HG03565 (cell line): ENCODE data around the gene PTPRK.

Experiments used
- ATAC-seq: cut with Tn5 transposase; IDR thresholded peaks from one replicate; pipeline ENCODE4 v1.9.1; 2021; ENCODE audit warnings: mild to moderate bottlenecking, moderate library complexity; ENCODE audit not compliant: unreplicated experiment

The PTPRK gene

DNA sequence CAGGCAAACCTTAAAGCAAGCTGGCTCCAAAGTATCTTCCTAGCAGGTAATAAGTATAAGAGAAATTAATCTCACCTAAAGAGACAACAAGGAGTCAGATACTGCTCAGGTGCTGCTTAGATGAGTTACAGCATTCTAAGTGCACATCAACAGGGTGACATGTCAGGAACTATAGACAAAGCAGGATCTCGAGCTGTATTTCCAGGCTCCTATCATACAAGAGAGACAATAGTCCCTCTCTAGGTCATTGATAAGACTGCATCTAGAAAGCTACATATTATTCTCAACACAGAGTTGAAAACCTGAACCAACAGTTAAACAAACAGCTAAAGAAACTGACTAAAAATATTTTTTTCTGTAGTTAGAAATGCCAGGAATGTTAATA is 3.9 kb downstream of the PTPRK start:
- ATAC-seq: no peak

DNA sequence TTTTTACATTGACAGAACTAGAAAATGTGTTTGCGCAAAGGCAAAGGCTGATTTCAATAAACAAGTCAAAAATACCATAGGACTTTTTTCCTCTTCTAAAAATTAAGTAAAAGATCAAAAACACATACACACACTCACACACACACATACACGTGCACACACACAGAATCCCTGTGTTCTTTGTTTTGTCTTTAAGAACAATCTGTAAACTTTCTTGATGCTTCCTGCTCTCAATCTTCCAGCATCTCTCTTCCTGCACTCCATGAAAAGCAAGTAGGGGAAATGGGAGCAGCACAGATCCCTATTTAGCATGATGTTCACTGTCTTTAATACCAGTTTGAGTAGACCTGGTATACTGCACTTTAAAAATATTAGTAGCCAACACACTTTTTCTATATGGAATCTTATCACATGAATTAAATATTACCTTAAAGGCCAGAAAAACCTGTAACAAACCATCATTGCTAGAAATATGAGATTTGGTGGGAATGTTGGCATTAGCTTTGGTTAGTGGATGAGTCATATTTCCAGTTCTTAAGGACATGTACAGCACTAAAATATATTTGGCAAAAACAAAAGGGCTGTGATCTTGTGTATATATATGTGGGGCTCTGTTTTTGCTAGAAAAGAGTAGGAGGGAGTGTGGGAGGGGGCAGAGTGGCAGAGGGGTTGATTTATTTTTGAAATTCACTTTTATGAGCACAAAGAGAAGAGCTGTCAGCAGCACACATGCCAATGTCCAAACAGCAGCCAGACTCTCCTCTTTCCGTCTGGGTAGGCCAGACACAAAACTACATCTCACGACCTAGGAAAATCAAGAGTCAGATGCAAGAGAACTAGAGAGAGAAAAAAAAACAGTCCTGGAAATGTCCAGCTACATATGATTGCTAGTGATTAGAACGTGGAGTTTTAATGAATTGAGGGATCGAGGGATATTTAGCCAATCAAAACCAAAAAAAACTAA is 4.6 kb downstream of the PTPRK start:
- ATAC-seq: no peak

DNA sequence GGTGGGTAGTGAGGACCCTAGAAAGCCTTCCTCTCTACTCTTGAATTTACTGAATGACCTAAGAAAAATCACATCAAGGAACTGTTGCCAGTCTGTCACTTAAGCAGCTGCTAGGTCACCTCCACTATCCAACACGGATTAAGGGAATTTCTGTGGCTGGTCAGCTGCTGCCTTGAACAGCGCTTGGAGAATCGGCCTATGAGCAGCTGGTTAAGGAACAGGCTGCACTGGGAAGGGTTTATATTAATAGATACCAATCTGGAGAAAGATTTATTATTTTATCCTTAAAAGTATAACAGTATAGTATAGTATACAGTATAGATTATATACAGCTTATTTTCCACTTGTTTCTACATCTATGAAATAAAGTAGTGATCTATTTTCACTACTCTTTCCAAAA is 6.5 kb downstream of the PTPRK start:
- ATAC-seq: no peak

DNA sequence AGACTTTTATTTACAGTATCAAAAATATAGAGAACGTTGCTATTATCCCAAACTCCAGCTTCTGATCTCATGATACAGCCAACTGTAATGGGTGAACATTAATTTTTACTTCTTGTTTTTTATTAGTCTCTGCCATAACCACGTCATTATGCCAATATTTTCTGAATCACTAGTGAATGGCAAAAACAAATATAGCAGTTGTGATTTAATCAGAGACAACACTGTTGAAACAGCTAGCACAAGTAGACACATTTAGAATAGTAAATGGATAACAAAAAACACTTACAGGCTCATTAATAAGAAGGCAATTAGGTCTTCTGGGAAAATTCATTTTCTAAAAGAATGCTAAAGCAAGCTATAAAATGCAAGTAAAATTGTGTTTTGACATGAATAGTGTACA is 8.1 kb downstream of the PTPRK start:
- no peak for ATAC-seq

DNA sequence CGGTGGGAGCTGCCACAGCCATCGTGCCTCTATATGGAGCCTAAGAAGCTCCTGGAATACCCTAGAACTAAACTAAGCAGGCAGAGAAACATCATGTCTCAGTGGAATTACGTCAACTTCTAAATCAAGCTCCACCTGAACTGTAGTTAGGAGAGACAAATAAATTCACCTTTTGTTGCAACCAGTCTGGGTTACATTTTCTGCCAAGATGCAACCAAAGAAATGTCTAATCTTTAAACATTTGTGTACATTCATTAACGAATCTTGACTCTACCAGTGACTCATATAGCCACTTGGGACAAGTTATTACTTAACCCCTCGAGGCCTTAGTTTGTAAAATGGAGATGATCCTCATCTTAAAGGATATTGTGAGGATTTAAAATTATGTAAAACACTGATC is 8.9 kb downstream of the PTPRK start:
- ATAC-seq: peak; percentile 48

DNA sequence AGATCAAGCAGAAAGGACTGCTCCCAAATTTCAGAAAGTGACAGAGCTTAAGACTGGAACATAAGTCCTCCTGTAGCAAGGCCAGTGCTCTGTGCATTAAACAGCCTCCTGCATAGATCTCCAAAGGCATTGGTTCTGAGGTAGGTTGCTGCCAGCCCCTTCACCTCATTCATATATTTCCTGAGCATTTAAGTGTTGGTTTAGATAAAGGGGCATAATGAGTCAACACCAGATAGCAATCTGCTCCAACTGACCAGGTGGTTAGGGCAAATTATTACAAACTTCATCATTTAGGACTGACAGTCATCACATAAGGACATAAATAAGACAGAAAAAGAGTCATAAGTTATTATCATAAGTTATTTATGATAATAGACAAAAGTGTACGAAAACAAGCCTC is 10.7 kb downstream of the PTPRK start:
- ATAC-seq: no peak

DNA sequence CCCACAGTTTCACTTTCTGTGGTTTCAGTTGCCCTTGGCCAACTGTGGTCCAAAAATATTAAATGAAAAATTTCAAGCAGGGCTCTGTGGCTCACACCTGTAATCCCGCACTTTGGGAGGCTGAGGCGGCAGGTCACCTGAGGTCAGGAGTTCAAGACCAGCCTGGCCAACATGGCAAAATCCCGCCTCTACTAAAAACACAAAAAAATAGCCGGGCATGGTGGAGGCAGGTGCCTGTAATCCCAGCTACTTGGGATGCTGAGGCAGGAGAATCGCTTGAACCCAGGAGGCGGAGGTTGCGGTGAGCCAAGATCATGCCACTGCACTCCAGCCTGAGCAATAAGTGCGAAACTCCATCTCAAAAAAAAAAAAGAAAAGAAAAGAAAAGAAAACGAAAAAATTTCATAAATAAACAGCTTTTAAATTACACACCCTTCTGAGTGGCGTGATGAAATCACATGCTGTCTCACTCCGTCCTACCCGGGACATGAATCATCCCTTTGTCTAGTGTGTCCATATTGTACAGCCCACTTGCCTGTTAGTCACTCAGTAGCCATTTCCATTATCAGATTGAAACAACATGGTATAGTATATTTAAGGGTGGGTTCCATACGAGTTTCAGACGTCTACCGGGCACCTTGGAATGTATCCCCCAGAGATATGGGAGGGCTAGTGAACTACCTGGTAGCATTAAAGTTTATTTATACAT is 11.7 kb downstream of the PTPRK start:
- ATAC-seq: no peak

DNA sequence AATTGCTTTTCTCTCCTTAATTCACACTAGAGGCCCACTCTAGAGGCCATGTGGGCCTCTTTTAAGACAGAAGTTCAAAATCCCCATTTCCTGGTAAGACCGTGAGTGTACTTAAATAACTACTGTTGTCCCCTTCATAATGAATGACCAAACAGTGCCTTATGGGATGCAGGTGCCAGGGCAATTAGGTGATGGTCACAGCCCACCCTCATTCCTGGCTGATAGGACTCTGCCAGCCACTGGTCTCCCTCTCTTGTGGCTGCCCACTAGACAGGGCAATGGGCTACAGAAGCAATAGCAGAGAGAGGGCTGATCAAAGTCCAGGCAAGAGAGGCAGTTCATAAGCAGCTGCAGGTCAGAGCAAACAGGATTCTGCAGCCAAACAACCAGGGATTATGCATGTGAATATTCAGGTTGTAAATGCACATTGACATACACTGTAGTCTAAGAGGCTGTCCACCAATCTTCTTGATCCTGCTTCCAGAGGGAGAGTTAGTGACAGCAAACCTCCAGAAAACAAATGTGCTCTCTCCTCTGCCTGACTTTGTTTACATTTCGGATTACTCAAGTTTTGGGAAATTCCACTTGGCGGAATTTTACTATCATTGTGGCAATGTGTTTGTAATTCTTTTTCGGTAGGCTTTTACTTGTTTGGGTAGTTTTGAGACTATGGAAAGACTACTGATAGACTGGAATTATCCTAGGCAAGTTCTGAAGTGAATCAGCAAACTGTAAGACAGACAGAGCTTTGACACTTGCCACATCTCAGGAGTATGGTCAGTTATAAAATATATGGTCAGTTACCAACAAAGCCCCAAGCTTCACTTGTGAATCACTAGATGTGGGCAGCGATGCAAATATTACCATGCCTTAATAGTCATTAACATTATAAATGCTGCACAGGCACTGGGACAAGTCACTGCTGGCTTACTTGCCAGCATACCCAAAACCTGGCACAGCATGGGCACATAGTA is 12.8 kb downstream of the PTPRK start:
- no peak for ATAC-seq

DNA sequence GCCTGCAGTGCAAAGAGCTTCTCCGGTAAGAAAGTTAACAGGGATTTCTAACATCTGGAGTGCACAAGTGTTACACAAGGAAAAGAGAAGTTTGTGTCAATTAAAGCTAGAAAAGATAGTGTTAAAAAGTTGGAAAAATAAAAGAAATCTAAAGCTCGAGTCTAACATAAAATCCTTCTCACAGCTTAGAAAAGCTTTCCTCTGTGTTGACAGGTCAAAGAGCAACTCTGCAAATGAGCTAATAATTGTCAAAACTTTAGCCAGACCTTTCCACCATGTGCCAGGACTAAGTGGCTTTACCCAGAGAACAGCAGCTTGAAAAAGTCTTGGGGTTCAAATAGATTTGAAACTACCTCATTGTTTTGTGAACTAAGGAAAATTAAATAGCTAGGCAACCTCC is 14.8 kb downstream of the PTPRK start:
- ATAC-seq: no peak

DNA sequence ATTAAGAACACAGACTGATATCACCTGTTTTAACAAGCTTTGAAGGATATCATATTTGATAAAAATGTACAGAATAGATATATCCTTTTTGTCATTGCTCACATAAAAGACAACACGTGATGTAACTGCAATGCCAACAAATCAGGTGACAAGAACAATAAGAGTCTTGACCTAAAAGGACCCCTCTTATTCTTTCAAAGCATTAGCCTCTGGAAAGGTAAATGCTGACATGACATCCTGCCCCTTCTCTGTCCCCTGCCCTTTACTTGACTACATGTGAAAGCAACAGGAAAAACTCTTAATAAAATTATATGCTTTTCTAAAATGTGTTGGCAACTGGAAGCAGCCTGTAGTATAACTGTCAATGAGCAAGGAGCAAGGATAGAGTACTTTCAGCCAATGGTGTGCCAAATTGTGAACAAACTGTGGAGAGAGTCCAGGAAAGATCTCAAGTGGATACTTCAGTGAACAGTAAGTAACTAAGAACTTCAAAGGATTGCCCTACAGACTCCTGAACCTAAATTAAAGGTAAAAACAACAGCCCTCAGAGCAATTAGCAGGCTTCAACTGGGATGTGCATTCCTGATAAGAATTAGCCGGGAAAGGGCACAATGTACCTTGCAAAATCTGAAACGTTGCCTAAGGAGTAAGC is 16.3 kb downstream of the PTPRK start:
- ATAC-seq: no peak

DNA sequence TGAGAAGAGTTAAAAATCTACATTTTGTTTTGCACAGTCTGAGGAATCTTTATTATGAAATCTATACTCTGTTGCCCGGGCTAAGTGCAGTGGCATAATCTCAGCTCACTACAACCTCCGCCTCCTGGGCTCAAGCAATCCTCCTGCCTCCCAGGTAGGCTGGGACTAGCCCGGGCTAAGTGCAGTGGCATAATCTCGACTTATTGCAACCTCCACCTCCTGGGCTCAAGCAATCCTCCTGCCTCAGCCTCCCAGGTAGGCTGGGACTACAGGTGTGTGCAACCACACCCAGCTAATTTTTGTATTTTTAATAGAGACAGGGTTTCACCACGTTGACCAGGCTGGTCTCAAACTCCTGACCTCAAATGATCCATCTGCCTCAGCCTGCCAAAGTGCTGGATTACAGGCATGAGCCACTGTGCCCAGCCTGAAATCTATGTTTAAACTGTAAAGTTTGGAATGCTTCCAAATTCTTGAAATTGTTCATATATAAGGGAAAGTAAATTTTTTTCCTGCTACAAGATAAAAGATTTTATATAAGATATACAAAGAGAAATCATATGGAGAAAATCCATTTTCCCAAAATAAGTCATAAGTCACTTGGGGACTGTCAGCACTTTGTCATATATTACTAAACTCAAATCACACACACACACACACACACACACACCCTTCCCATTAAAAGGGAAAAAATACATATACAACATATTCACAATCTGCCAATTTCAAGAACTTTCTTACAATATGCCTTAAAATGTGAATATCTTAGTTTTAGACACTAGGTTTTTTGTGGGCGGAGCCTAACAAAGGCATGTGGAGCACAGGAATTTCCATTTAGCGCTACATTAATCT is 19.4 kb downstream of the PTPRK start:
- ATAC-seq: no peak

DNA sequence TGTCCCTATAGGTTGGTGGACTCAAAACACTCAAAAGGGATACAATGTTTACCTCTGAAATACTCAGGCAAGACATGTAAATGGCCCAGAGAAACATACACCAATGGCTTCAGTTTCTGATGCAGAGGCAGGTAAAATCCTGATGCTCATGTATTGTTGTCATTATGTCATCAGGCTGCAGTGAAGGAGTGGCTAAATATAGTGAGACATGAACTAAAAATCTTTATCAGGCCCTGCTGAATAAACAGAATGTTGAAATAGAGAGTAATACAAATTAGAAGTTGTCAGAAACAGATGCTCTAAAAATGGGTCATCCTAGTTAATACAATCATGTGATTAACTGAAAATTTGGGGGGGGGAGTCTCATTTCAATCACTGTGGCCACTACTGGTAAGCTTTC is 20.4 kb downstream of the PTPRK start:
- ATAC-seq: no peak

DNA sequence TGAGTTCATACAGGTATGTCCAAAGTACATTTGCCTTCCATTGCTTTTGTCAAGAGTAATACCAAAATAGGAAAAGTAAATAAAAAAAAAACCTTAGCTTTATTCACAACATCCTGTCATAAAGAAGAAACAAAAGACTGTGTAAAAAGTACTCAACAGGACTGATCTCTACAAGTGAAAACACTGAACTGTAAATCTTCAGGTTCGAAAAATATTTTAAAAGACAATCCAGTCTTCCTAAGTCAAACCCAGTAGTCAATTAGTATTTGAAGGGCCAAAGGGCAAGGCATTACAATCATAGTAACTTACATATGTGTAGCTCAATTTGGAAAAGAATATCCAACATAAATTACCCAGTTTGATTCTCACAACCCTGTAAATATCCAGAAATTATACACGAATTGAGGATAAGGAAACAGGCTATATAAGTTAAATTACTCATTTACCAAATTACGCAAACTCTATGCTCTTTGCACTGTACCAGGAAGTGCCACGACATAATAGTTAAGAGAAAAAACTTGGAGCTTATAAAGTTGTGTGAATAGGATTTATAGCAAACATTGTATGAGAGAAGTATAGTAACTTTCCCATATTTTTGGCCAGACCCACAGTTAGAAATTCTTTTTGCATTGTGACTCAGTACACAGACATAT is 21.2 kb downstream of the PTPRK start:
- no peak for ATAC-seq

DNA sequence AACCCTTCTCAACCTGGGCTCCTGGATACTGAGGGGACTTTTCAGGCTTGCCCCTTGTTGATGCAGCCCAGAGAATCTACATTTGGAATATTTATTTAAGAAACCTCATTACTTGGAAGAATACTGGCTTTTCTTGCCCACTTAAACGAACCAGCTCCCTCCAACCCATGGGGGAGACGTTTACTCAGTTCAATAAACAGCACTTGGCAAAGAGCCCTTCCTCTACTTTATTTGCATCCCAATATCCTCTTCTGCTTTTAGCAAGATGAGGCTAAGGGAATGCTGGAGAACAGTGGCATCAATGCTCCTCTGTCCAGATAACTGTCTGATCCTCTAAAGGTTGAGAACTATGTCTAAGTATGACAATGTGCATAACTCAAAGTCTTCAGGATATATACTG is 22.2 kb downstream of the PTPRK start:
- ATAC-seq: no peak

DNA sequence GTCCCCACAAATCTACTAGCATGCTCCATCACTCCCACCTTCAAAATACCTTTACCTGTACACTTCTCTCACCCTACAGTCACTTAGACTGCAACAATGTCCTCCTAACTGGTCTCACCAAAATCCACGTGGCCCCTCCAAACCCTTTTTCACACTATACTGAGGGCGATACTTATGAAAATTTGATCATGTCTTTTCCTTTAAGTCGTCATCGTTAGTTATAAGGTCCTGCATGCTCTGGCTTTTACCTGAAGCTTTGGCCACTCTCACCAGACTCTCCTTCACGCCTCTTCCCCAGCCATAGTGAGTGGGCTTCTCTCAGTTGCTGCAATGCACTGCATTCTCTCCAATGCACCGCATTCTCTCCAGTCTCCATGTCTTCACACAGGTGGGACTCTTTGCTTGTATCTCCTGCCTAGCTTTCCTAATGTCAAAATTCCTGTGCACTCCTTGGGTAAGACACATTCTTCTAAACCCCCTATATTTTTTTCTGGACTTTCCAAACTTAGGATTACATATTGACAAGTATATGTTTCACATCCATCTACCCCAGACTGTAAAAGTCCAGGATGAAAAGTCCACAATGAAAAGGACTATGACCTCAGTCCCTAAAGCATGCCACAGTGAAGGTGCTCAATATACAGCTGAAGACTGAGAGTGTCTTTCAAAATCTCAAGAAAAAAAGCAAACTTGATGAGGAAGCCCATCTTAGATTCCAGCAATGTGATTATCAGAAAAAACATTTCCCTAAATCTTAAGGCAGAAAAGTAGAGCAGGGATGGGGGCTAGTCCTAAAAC is 24.7 kb downstream of the PTPRK start:
- ATAC-seq: no peak

DNA sequence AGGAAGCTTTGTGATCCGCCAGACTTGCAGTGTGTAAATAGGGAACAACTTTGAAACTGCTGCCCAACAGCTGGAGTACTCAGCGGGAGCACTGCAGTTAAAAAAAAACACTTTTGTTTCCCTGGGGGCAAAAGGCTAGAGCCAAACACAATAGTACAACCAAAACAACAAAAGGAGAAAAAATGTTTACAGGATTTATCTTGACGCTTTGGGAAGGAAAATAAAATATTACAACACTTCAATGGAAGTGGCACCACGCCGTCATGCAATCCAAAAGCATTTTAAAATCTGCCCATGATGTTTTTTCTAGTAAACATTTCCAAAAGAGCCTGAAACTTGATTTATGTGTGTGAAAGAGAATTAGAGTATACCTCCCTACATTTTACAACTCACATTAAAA is 26.0 kb downstream of the PTPRK start:
- no peak for ATAC-seq

DNA sequence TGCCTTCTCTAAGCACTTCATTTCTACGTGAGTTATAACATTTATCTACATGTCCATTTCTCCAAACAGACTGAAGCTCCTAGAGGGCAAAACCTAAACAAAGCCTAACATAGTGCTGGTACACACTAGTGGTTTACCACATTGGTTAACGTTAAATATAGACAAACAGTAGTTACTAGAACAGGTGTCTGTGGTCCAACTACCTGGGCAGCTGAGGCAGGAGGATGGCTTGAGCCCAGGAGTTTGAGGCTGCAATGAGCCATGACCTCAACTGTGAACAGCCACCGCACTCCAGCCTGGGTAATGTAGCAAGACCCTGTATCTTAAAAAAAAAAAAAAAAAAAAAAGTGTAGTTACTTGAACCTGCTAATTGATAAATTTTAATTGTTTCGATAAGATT is 26.5 kb downstream of the PTPRK start:
- peak; percentile 56 for ATAC-seq

DNA sequence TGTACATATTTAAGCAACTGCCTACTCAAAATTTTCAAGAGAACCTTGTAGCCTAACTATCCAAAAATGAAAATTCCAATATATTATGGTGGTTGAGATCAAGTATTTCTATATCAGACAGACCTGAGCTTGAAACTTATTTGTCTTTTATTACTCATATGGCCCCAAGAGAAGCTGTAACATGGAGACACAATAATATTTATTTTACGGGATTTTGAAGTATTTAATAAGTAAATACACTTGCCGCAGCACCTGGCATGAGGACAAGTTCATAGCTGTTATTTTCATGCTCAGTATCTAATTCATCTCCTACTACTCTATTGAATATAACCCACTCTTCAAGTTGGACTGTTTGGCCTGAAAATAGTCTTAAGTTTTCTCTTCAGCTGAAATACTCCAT is 28.0 kb downstream of the PTPRK start:
- no peak for ATAC-seq
